ENCODE measurements around the gene GSTP1. TPM values are rescaled to one million over a fixed set of nuclear protein-coding genes. Genes with fewer than 3 reads are reported as not detected.
"Not testable (repeated sequence)": the region's sequence is repeated elsewhere in the genome, so short reads cannot be mapped to it uniquely, and the experiment has no call there.

Gene GSTP1
- total and polyA plus RNA-seq, 2 experiments from 2014 or later, result 1,040 to 1,982 TPM

DNA sequence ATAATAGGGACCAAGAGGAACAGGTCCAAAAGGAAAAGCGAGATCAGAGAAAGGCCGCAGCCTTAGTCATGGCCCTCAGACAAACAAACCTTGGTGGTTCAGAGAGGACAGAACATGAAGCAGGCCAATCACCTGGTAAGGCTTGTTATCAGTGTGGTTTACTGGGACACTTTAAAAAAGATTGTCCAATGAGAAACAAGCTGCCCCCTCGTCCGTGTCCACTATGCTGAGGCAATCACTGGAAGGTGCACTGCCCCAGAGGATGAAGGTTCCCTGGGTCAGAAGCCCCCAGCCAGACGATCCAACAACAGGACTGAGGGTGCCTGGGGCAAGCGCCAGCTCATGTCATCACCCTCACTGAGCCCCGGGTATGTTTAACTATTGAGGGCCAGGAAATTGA, 39.3 kb downstream of the GSTP1 start:
- not testable (repeated sequence) for H3K4me3 ChIP-seq; H3K79me2 ChIP-seq; H3K27ac ChIP-seq; H3K4me1 ChIP-seq (ENCODE audit: insufficient read depth); H3K9me2 ChIP-seq (replicated peaks; ENCODE audit: insufficient read depth); H3K9me3 ChIP-seq (ENCODE audit: low read depth); DNase-seq (ENCODE audit: low spot score); H3K36me3 ChIP-seq (replicated peaks; ENCODE audit: insufficient read depth, low read depth); H4K20me1 ChIP-seq (ENCODE audit: insufficient read depth, poor library complexity, severe bottlenecking); H2AFZ ChIP-seq; H3K27me3 ChIP-seq; H3K4me2 ChIP-seq
- 59% methylated on average over 7 of the region's 7 CpGs for WGBS (ENCODE audit: low lambda C conversion rate, missing lambda C conversion rate)

DNA sequence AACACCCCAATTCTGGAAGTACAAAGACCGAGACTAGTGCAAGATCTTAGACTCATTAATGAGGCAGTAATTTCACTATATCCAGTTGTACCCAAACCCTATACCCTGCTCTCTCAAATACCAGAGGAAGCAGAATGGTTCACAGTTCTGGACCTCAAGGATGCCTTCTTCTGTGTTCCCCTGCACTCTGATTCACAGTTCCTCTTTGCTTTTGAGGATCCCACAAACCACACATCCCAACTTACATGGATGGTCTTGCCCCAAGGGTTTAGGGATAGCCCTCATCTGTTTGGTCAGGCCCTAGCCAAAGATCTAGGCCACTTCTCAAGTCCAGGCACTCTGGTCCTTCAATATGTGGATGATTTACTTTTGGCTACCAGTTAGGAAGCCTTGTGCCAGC, 40.2 kb downstream of the GSTP1 start:
- WGBS (ENCODE audit: low lambda C conversion rate, missing lambda C conversion rate), result 94% methylated on average over 1 of the region's 1 CpG
- not testable (repeated sequence) for H4K20me1 ChIP-seq (ENCODE audit: insufficient read depth, poor library complexity, severe bottlenecking); H3K27me3 ChIP-seq; DNase-seq (ENCODE audit: low spot score); H3K4me1 ChIP-seq (ENCODE audit: insufficient read depth); H3K9me3 ChIP-seq (ENCODE audit: low read depth); H3K79me2 ChIP-seq; H3K9me2 ChIP-seq (replicated peaks; ENCODE audit: insufficient read depth); H3K27ac ChIP-seq; H3K4me2 ChIP-seq; H3K36me3 ChIP-seq (replicated peaks; ENCODE audit: insufficient read depth, low read depth); H3K4me3 ChIP-seq; H2AFZ ChIP-seq

DNA sequence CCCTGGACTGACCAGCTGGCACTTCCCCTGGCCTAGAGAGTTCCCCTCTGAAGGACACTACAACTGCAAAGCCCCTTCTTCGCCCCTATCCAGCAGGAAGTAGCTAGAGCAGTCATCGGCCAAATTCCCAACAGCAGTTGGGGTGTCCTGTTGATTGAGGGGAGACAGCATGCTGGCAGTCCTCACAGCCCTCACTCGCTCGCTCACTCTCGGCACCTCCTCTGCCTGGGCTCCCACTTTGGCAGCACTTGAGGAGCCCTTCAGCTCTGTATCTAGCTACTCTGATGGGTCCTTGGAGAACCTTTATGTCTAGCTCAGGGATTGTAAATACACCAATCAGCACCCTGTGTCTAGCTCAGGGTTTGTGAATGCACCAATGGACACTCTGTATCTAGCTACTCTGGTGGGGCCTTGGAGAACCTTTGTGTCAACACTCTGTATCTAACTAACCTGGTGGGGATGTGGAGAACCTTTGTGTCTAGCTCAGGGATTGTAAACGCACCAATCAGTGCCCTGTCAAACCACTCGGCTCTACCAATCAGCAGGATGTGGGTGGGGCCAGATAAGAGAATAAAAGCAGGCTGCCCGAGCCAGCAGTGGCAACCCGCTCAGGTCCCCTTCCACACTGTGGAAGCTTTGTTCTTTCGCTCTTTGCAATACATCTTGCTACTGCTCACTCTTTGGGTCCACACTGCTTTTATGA, 42.7 kb downstream of the GSTP1 start:
- H3K9me3 ChIP-seq (ENCODE audit: low read depth); H3K4me3 ChIP-seq; H4K20me1 ChIP-seq (ENCODE audit: insufficient read depth, poor library complexity, severe bottlenecking); H3K36me3 ChIP-seq (replicated peaks; ENCODE audit: insufficient read depth, low read depth); H2AFZ ChIP-seq; DNase-seq (ENCODE audit: low spot score); H3K79me2 ChIP-seq; H3K27ac ChIP-seq; H3K27me3 ChIP-seq; H3K9me2 ChIP-seq (replicated peaks; ENCODE audit: insufficient read depth); H3K4me2 ChIP-seq: not testable (repeated sequence)
- WGBS (ENCODE audit: low lambda C conversion rate, missing lambda C conversion rate), result 90% methylated on average over 10 of the region's 10 CpGs
- H3K4me1 ChIP-seq (ENCODE audit: insufficient read depth), result peaks cover 12% of the 10 kb centered on the region

DNA sequence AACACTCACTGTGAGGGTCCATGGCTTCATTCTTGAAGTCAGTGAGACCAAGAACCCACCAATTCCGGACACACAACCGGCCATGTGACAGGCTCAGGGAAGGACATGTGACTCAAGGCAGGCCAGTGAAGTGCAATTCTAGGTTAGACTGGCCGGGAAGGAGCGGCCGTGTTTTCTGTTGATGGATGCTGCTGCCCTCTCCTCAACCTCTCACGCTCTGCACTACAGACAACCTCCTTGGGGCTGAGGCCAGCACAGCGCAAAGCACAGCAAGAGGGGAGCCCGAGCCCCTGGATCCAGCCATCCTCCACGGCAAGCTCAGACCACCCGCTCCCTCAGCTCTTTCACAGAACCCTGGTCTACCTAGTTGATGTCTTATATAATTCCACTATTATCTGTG, 43.4 kb downstream of the GSTP1 start:
- WGBS (ENCODE audit: low lambda C conversion rate, missing lambda C conversion rate), result 93% methylated on average over 10 of the region's 10 CpGs
- Histone ChIP-seq H3K27me3 (no peaks in the 10 kb centered on the region), H2AFZ (no peak overlapping the region), H4K20me1 (ENCODE audit: insufficient read depth, poor library complexity, severe bottlenecking) (no peaks in the 10 kb centered on the region), H3K4me3 (no peak overlapping the region), H3K9me2 (replicated peaks; ENCODE audit: insufficient read depth) (no peaks in the 10 kb centered on the region), H3K27ac (no peak overlapping the region), H3K36me3 (replicated peaks; ENCODE audit: insufficient read depth, low read depth) (no peaks in the 10 kb centered on the region), H3K4me1 (ENCODE audit: insufficient read depth) (peaks cover 13% of the 10 kb centered on the region), H3K4me2 (no peak overlapping the region), H3K9me3 (ENCODE audit: low read depth) (no peaks in the 10 kb centered on the region), H3K79me2 (no peaks in the 10 kb centered on the region)
- no peak for DNase-seq (ENCODE audit: low spot score)
- TF ChIP-seq EZH2phosphoT487 (IDR thresholded peaks at IDR 0.05; ENCODE audit: low read depth, severe bottlenecking, unreplicated experiment) (no peak), EZH2 (IDR thresholded peaks at IDR 0.05; ENCODE audit: borderline replicate concordance) (no peak)
- TF ChIP-seq, protein P1, sequence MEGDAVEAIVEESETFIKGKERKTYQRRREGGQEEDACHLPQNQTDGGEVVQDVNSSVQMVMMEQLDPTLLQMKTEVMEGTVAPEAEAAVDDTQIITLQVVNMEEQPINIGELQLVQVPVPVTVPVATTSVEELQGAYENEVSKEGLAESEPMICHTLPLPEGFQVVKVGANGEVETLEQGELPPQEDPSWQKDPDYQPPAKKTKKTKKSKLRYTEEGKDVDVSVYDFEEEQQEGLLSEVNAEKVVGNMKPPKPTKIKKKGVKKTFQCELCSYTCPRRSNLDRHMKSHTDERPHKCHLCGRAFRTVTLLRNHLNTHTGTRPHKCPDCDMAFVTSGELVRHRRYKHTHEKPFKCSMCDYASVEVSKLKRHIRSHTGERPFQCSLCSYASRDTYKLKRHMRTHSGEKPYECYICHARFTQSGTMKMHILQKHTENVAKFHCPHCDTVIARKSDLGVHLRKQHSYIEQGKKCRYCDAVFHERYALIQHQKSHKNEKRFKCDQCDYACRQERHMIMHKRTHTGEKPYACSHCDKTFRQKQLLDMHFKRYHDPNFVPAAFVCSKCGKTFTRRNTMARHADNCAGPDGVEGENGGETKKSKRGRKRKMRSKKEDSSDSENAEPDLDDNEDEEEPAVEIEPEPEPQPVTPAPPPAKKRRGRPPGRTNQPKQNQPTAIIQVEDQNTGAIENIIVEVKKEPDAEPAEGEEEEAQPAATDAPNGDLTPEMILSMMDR (IDR thresholded peaks at IDR 0.05; ENCODE audit: poor library complexity), result no peak

DNA sequence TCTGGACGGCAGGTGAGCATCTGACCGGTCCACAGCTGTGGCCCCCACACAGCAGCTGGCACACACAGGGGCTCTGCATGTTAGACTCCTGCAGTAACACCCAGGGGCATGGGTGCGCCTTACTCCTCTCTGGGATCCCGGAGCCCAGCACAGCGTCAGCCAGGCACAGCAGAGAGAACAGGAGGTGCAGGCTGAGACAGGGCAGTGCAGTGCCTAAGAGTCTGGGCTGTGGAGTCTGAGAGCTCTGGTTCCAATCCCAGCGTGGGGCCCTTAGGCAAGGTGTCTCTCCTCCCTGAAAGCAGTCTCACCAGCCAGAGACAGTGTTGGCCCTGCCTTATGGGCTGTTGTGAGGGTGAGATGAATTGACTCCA, 43.8 kb downstream of the GSTP1 start:
- Histone ChIP-seq H3K4me3 (no peak overlapping the region), H3K9me3 (ENCODE audit: low read depth) (no peaks in the 10 kb centered on the region), H3K27me3 (no peaks in the 10 kb centered on the region), H4K20me1 (ENCODE audit: insufficient read depth, poor library complexity, severe bottlenecking) (no peaks in the 10 kb centered on the region), H3K79me2 (no peaks in the 10 kb centered on the region), H3K9me2 (replicated peaks; ENCODE audit: insufficient read depth) (no peaks in the 10 kb centered on the region), H3K4me2 (no peak overlapping the region), H2AFZ (no peak overlapping the region), H3K4me1 (ENCODE audit: insufficient read depth) (peaks cover 13% of the 10 kb centered on the region), H3K27ac (no peak overlapping the region), H3K36me3 (replicated peaks; ENCODE audit: insufficient read depth, low read depth) (no peaks in the 10 kb centered on the region)
- TF ChIP-seq EZH2 (IDR thresholded peaks at IDR 0.05; ENCODE audit: borderline replicate concordance) (no peak), EZH2phosphoT487 (IDR thresholded peaks at IDR 0.05; ENCODE audit: low read depth, severe bottlenecking, unreplicated experiment) (no peak)
- TF ChIP-seq, protein P1 (IDR thresholded peaks at IDR 0.05; ENCODE audit: poor library complexity), result no peak
- 81% methylated on average over 6 of the region's 6 CpGs for WGBS (ENCODE audit: low lambda C conversion rate, missing lambda C conversion rate)
- no peak for DNase-seq (ENCODE audit: low spot score)
